Adrenal gland (tissue), 12 donors: Measurements from ENCODE around the gene MAGI2. TPM values are rescaled to one million over a fixed set of nuclear protein-coding genes. Genes with fewer than 3 reads are reported as not detected.
"Not testable (repeated sequence)": the region's sequence is repeated elsewhere in the genome, so short reads cannot be mapped to it uniquely, and the experiment has no call there.

Experiments used
- DNase-seq, 7 donors: peaks; one replicate each; pipeline ENCODE4 v3.0.0-alpha.2; 2019 to 2020
- H3K27ac ChIP-seq, 5 donors: fragments of 200-600 bp; sonication (generic) in 4 of 5; 1 replicate in 3 of 5; 2 replicates in 2 of 5; pipeline versions ENCODE4 v1.5.1 to v1.8.0; 2016 to 2020; ENCODE audit warnings: mild to moderate bottlenecking in 1 of 5
- H3K27me3 ChIP-seq: fragments of 200-600 bp; 2 replicates; pipeline ENCODE4 v1.8.0; 2021
- H3K36me3 ChIP-seq, 2 donors: fragments of 200-600 bp; replicated peaks in 1 of 2; 1 replicate in 1 of 2; 2 replicates in 1 of 2; pipeline versions ENCODE4 v1.5.1 to v1.8.0; 2018 to 2022
- H3K4me1 ChIP-seq, 2 donors: fragments of 200-600 bp; replicated peaks in 1 of 2; 1 replicate in 1 of 2; 2 replicates in 1 of 2; pipeline versions ENCODE4 v1.5.1 to v1.8.0; 2018 to 2021
- H3K4me3 ChIP-seq, 4 donors: fragments of 200-600 bp; sonication (generic) in 3 of 4; one replicate each; pipeline ENCODE4 v1.5.1; 2016 to 2018
- H3K9me3 ChIP-seq, 3 donors: fragments of 200-600 bp; sonication (generic) in 1 of 3; replicated peaks in 1 of 3; 1 replicate in 2 of 3; 2 replicates in 1 of 3; pipeline versions ENCODE4 v1.5.1 to v1.8.0; 2016 to 2021
- POLR2A ChIP-seq, 2 donors: fragments of 450-650 bp; IDR thresholded peaks; one replicate each; pipeline ENCODE4 v1.6.1; 2017; ENCODE audit warnings: antibody characterized with exemption in 2 of 2, mild to moderate bottlenecking in 2 of 2, moderate library complexity in 1 of 2
- WGBS, 4 donors: extraction: QIAGEN DNeasy Blood & Tissue Kit in 2 of 4; methylation state at CpG; one replicate each; pipeline versions ENCODE4 v1.1.5 to v1.1.7; 2013 to 2017; 5-methylcytosine and 5-hydroxymethylcytosine counted together
- intact Hi-C, 2 donors: fragments of 100-400 bp; cut with DNase I; formaldehyde crosslinking; loops; one replicate each; pipeline versions ENCODE4 v1.14.1 to v1.15.0; 2022 to 2023
- polyA plus RNA-seq, 3 donors: library from polyadenylated mRNA; stranded (reverse); fragments of 200-250 nt in 2 of 3; fragments of 350-450 nt in 1 of 3; fragmentation: Illumina TruSeq in 1 of 3; extraction: RNeasy Lipid Tissue Mini Kit (QIAGEN cat#74804) in 1 of 3; gene quantifications; one replicate each; pipeline ENCODE4 v1.2.3, GENCODE V29; 2013 to 2014
- total RNA-seq, 9 donors: library from RNA; depleted of rRNA in 4 of 9; stranded (reverse); fragments of >200 nt in 4 of 9; fragments of 120-200 nt in 1 of 9; fragmentation: NEBNext Ultra II Directional in 1 of 9; extraction: Animal tissue kit (Norgen Biotek cat#: 25700) in 1 of 9; gene quantifications; one replicate each; pipeline versions ENCODE4 v1.1.0 to v1.2.4, GENCODE V29; 2013 to 2023
- TF ChIP-seq, protein P1 (sequence below), 6 experiments: fragments of 450-650 bp in 4 of 6; fragments of 200-600 bp in 2 of 6; sonication (generic) in 1 of 6; IDR thresholded peaks; 1 replicate in 5 of 6; 2 replicates in 1 of 6; pipeline versions ENCODE4 v1.5.1 to v1.8.0; 2016 to 2021; ENCODE audit warnings: antibody characterized with exemption in 6 of 6, mild to moderate bottlenecking in 2 of 6, moderate library complexity in 1 of 6
- donor health status: healthy with polysubstance abuse.
- donor health status: Bipolar disorder and iron deficiency.
- donor health status: DM: yes; HTN: yes; CAD: no.
- donor health status: DM: no; HTN: no; CAD: no.
- donor health status: DM: no; HTN: no; CAD: no.
- donor health status: DM: yes; HTN: yes; CAD: no.

MAGI2 gene
- total and polyA plus RNA-seq, 12 donors, result 3.2 to 37.1 (median 17.1) TPM

DNA sequence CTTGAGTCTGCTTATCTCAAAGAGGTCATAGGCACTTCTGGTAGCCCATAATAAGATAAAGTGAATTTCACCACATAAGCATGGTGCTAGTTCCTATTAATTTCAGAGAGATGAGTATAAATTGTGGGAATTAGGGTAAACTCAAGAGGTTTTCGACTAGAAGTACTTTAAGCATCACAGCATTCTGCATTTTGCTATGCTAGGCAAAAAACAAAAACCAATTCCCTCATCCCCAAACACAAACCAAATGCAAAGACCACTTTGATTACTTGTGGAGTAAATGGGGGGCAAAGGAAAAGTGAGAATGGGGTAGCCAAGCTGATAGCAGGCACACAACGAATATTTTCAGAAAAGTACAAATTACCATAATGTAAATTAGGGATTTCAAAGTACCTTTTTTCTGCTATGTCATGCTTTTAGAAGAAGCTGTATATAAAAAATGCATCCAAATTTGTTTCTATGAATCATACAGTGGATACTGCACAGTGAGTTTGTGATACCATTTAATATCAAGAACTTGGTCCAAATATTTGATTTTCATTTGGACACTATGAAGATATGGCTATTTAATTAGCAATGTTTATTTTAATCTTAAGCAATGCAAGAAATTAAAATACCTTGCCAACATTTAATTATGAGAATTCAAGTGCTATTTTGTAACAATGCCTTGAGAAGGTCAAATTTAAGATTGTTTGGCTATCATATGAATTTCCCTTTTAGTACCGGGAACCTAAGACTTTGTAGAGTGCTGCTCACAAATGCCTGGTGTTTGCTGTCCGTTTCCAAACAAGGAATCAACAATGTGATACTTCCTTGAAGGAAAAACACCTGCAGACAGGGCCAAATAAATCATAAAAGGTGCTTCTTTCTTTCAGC lies 1199.4 kb downstream of the MAGI2 start:
- intact Hi-C loops, result no loop called here
- no peaks in the 10 kb centered on the region for H3K36me3 ChIP-seq
- peaks cover 0 to 6% (median 0%) of the 10 kb centered on the region in 3 donors for H3K9me3 ChIP-seq
- H3K4me3 ChIP-seq, result no peak overlapping the region
- 86 to 94% (median 88%) methylated on average over 4 of the region's 4 CpGs for WGBS, 4 donors
- no peaks in the 10 kb centered on the region for H3K4me1 ChIP-seq
- no peak for DNase-seq
- H3K27ac ChIP-seq, result no peak overlapping the region
- TF ChIP-seq, protein P1, sequence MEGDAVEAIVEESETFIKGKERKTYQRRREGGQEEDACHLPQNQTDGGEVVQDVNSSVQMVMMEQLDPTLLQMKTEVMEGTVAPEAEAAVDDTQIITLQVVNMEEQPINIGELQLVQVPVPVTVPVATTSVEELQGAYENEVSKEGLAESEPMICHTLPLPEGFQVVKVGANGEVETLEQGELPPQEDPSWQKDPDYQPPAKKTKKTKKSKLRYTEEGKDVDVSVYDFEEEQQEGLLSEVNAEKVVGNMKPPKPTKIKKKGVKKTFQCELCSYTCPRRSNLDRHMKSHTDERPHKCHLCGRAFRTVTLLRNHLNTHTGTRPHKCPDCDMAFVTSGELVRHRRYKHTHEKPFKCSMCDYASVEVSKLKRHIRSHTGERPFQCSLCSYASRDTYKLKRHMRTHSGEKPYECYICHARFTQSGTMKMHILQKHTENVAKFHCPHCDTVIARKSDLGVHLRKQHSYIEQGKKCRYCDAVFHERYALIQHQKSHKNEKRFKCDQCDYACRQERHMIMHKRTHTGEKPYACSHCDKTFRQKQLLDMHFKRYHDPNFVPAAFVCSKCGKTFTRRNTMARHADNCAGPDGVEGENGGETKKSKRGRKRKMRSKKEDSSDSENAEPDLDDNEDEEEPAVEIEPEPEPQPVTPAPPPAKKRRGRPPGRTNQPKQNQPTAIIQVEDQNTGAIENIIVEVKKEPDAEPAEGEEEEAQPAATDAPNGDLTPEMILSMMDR (IDR thresholded peaks at IDR 0.05), result no peak
- TF ChIP-seq POLR2A (IDR thresholded peaks at IDR 0.05), result no peak
- H3K27me3 ChIP-seq, result no peaks in the 10 kb centered on the region

DNA sequence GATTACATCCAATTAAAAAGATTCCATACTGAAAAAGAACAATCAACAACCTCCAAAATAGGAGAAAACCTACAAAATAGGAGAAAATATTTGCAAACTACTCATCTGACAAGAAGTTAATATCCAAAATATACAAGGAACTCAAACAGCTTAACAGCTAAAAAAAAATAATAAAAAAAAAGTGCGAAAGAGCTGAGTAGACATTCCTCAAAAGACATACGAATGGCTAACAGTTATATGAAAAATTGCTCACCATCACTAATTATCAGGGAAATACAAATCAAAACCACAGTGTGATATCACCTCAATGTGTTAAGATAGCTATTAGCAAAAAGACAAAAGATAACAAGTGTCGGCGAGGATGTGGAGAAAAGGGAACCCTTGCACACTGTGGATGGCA lies 1204.6 kb downstream of the MAGI2 start:
- no peak for DNase-seq
- Histone ChIP-seq H3K36me3 (no peaks in the 10 kb centered on the region), H3K9me3 (peaks cover 0 to 6% (median 6%) of the 10 kb centered on the region in 3 donors), H3K4me3 (no peak overlapping the region), H3K4me1 (no peaks in the 10 kb centered on the region), H3K27me3 (no peaks in the 10 kb centered on the region), H3K27ac (no peak overlapping the region)
- WGBS, 4 donors, result 96 to 97% (median 96%) methylated on average over 4 of the region's 4 CpGs
- TF ChIP-seq, protein P1 (IDR thresholded peaks at IDR 0.05), result no peak
- TF ChIP-seq POLR2A (IDR thresholded peaks at IDR 0.05), result no peak
- intact Hi-C loops, result no loop called here

DNA sequence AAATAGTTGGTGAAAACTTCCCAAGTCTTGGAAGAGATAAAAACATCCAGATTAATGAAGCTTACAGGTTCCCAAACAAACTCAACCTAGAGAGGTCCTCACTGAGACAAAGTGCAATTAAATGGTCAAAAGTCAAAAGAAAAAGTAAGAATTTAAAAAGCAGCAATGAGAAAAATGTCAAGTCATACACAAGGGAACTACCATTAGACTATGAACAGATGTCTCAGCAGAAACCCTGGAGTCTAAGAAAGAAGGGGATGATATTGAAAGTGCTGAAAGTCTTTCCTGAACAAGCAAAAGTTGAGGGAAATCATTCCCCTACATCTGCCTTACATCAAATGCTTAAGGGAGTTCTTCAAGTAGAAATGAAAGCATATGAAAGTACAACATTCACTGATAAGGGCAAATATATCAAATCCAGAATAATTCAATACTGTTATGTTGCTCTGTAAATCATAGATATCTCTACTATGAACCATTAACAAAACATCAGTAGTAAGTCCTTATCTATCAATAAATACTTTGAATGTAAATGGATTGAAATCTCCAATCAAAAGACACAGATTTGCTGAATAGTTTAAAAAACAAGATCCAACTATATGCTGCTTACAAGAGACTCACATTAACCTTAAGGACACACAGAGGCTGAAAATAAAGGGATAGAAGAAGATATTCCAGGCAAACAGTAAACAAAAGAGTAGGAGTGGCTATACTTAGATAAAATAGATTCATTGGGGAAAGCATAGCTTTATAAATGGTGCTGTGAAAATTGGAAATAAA lies 1205.4 kb downstream of the MAGI2 start:
- intact Hi-C loops, result no loop called here
- H3K27me3 ChIP-seq, result no peaks in the 10 kb centered on the region
- TF ChIP-seq POLR2A (IDR thresholded peaks at IDR 0.05), result no peak
- TF ChIP-seq, protein P1 (IDR thresholded peaks at IDR 0.05), result no peak

DNA sequence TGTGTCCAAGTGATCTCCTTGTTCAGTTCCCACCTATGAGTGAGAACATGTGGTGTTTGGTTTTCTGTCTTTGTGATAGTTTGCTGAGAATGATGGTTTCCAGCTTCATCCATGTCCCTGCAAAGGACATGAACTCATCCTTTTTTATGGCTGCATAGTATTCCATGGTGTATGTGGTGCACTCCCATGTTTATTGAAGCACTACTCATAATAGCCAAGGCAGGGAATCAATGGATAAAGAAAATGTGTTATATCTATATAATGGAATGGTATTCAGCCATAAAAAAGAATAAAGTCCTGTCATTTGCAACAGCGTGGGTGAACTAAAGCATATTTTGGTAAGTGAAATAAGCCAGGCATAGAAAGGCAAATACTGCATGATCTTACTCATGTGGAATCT lies 1213.3 kb downstream of the MAGI2 start:
- H3K36me3 ChIP-seq, H3K4me3 ChIP-seq, DNase-seq, intact Hi-C loops, H3K9me3 ChIP-seq, H3K4me1 ChIP-seq, H3K27me3 ChIP-seq, H3K27ac ChIP-seq: not testable (repeated sequence)
- 94 to 100% (median 96%) methylated on average over 1 of the region's 1 CpG for WGBS, 4 donors

More for the DNA sequence above, 1205.4 kb downstream of the MAGI2 start:
- peaks cover 0 to 6% (median 6%) of the 10 kb centered on the region in 3 donors for H3K9me3 ChIP-seq
- no peaks in the 10 kb centered on the region for H3K4me1 ChIP-seq
- H3K4me3 ChIP-seq, result no peak overlapping the region
- no peak overlapping the region for H3K27ac ChIP-seq
- H3K36me3 ChIP-seq, result no peaks in the 10 kb centered on the region
- no peak for DNase-seq
